HG02642 (cell line): ENCODE results near the gene NCL.

Source experiments
- ATAC-seq: cut with Tn5 transposase; IDR thresholded peaks from one replicate; pipeline ENCODE4 v1.9.1; 2021; ENCODE audit warnings: mild to moderate bottlenecking; ENCODE audit not compliant: unreplicated experiment, poor library complexity

Gene NCL

GRCh38 chr2:231463698-231464575, at the start of gene NCL:
Gene NCL (minus strand): TSS chr2:231464484. CDS start chr2:231464353, 131 bp downstream.
- peak; percentile 89 for ATAC-seq

- no peak for ATAC-seq
Observed at GRCh38 chr2:231513746-231514224, 49.5 kb upstream of the NCL start.

GRCh38 chr2:231512222-231512621, 47.9 kb upstream of the NCL start:
- no peak for ATAC-seq

GRCh38 chr2:231503766-231504165, 39.5 kb upstream of the NCL start:
- ATAC-seq: no peak

GRCh38 chr2:231502596-231502995, 38.3 kb upstream of the NCL start:
- no peak for ATAC-seq

- ATAC-seq: no peak
Observed at GRCh38 chr2:231497651-231498050, 33.4 kb upstream of the NCL start.

- ATAC-seq: no peak
Observed at GRCh38 chr2:231494669-231495068, 30.4 kb upstream of the NCL start.

- no peak for ATAC-seq
Observed at GRCh38 chr2:231490801-231491200, 26.5 kb upstream of the NCL start.

GRCh38 chr2:231489990-231490389, 25.7 kb upstream of the NCL start:
- no peak for ATAC-seq

- ATAC-seq: no peak
Observed at GRCh38 chr2:231488331-231488730, 24.0 kb upstream of the NCL start.

GRCh38 chr2:231486851-231487596, 22.7 kb upstream of the NCL start:
- no peak for ATAC-seq

GRCh38 chr2:231483398-231484329, 19.4 kb upstream of the NCL start:
- peak; percentile 24 for ATAC-seq

- ATAC-seq: peak; percentile 82
Observed at GRCh38 chr2:231482806-231483391, 18.6 kb upstream of the NCL start.

GRCh38 chr2:231480781-231481180, 16.5 kb upstream of the NCL start:
- no peak for ATAC-seq

- no peak for ATAC-seq
Observed at GRCh38 chr2:231479455-231479854, 15.2 kb upstream of the NCL start.

GRCh38 chr2:231476920-231477319, 12.6 kb upstream of the NCL start:
- no peak for ATAC-seq

GRCh38 chr2:231475965-231476364, 11.7 kb upstream of the NCL start:
- ATAC-seq: no peak

- ATAC-seq: no peak
Observed at GRCh38 chr2:231472816-231473215, 8.5 kb upstream of the NCL start.

- ATAC-seq: no peak
Observed at GRCh38 chr2:231470246-231470900, 6.1 kb upstream of the NCL start.
